HUES48 (cell line): ENCODE data around the gene DIRAS3.
"Not testable (repeated sequence)": the region's sequence is repeated elsewhere in the genome, so short reads cannot be mapped to it uniquely, and the experiment has no call there.

Experiments
- H3K27ac ChIP-seq: one replicate; pipeline ENCODE4 v1.7.0; 2013; ENCODE audit warnings: low read depth, low read length, inconsistent platforms
- H3K27me3 ChIP-seq: 2 replicates; pipeline ENCODE4 v1.6.1; 2013; ENCODE audit warnings: mild to moderate bottlenecking, low read length; ENCODE audit not compliant: control insufficient read depth, insufficient read depth
- H3K36me3 ChIP-seq: 2 replicates; pipeline ENCODE4 v1.6.1; 2013; ENCODE audit warnings: low read length; ENCODE audit not compliant: control insufficient read depth, insufficient read depth
- H3K4me1 ChIP-seq: 2 replicates; pipeline ENCODE4 v1.6.1; 2013; ENCODE audit warnings: mild to moderate bottlenecking, low read length; ENCODE audit not compliant: control insufficient read depth, insufficient read depth
- H3K4me3 ChIP-seq: 2 replicates; pipeline ENCODE4 v1.5.1; 2013; ENCODE audit warnings: mild to moderate bottlenecking, low read depth, low read length
- H3K9ac ChIP-seq: 2 replicates; pipeline ENCODE4 v1.6.1; 2013; ENCODE audit warnings: mild to moderate bottlenecking, low read depth, low read length, moderate library complexity
- H3K9me3 ChIP-seq: 2 replicates; pipeline ENCODE4 v1.6.1; 2013; ENCODE audit warnings: low read length; ENCODE audit not compliant: control insufficient read depth, insufficient read depth

DIRAS3 gene

DNA sequence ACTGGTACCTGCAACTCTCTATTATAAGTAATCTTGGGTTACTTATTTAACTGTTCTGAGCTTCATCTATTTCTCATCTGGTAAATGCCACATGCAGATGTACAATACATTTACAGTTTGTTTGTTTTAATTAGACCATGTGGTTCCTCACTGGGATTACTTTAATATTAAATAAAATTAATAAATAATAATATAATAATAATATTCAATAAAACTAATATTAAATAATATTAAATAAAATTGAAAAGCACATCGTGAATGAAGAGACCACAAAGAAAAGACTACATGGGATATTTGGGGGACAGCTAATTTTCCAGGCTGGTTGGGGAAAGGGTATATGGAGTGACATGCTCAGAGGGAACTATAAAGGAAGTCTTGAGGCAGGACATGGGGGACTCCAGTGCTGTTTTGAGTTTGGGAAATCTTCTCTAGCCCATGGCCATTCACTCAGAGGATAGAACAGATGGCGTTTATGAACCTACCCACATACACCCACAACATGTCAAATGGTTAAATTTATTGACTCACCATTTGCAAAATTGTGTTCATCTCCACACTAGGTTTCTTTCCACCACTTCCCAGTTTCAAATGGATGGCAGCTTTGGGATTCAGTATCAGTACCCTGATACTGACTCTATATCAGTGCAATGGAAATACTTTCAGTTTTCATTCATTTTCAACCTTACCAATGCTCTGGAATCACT lies 25.6 kb downstream of the DIRAS3 start:
- 0 out of 2 replicates have a peak, but pooled peaks cover 5% of the 10 kb centered on the region for H3K4me1 ChIP-seq
- no peak overlapping the region for H3K9ac ChIP-seq
- H3K4me3 ChIP-seq = no peak overlapping the region
- H3K36me3 ChIP-seq = no peaks in the 10 kb centered on the region
- no peak overlapping the region for H3K27ac ChIP-seq
- no peaks in the 10 kb centered on the region for H3K27me3 ChIP-seq
- H3K9me3 ChIP-seq = no peaks in the 10 kb centered on the region

- no peaks in the 10 kb centered on the region for H3K9me3 ChIP-seq
- no peaks in the 10 kb centered on the region for H3K27me3 ChIP-seq
- H3K27ac ChIP-seq = no peak overlapping the region
- no peaks in the 10 kb centered on the region for H3K4me1 ChIP-seq
- no peaks in the 10 kb centered on the region for H3K36me3 ChIP-seq
- H3K4me3 ChIP-seq = no peak overlapping the region
- no peak overlapping the region for H3K9ac ChIP-seq
Measured at GRCh38 chr1:68016381-68016780, 34.0 kb downstream of the DIRAS3 start.

DNA sequence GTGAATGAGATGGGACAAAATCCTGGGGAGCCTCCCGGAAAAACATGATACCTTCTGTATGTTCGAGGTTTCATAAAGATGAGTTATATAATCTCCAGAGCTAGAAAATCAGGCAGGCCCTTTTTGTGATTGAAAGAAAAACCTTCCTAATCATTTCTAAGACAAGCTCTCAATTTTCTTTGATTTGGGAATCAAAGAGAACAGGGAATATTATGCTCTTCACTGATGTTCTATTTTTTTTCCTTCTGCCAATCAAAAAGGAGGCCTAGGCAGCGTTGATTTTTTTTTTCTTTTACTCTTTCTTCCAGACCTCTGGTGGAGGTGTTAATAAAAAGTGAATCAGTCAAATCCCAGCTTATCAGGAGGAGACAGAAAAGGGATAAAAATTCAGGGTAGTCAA lies 34.5 kb downstream of the DIRAS3 start:
- no peaks in the 10 kb centered on the region for H3K27me3 ChIP-seq
- H3K9ac ChIP-seq = no peak overlapping the region
- no peak overlapping the region for H3K4me3 ChIP-seq
- no peaks in the 10 kb centered on the region for H3K9me3 ChIP-seq
- no peaks in the 10 kb centered on the region for H3K4me1 ChIP-seq
- H3K36me3 ChIP-seq = no peaks in the 10 kb centered on the region
- H3K27ac ChIP-seq = no peak overlapping the region

GRCh38 chr1:68015369-68015768 lies 35.1 kb downstream of the DIRAS3 start:
- Histone ChIP-seq H3K36me3 (no peaks in the 10 kb centered on the region), H3K4me3 (no peak overlapping the region), H3K4me1 (no peaks in the 10 kb centered on the region), H3K27ac (no peak overlapping the region), H3K9ac (no peak overlapping the region), H3K27me3 (no peaks in the 10 kb centered on the region), H3K9me3 (no peaks in the 10 kb centered on the region)

DNA sequence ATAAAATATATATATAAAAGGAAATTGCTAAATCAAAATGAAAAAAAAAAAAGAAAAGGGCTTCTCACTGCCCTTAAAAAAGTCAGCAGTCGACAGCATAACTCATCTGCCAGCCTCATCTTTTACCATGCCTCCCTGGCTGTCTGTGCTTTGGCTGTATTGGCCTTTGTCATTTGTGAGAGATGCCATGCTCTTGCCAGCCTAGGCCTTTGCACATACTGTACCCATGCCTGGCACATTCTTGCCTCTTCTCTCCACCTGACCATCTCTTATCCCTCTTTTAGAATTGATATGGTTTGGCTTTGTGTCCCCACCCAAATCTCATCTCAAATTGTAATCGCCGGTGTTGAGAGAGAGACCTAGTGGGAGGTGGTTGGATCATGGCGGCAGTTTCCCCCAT lies 37.1 kb downstream of the DIRAS3 start:
- Histone ChIP-seq H3K4me3 (no peak overlapping the region), H3K36me3 (no peaks in the 10 kb centered on the region), H3K4me1 (no peaks in the 10 kb centered on the region), H3K9ac (no peak overlapping the region), H3K27me3 (no peaks in the 10 kb centered on the region), H3K27ac (no peak overlapping the region), H3K9me3 (no peaks in the 10 kb centered on the region)

DNA sequence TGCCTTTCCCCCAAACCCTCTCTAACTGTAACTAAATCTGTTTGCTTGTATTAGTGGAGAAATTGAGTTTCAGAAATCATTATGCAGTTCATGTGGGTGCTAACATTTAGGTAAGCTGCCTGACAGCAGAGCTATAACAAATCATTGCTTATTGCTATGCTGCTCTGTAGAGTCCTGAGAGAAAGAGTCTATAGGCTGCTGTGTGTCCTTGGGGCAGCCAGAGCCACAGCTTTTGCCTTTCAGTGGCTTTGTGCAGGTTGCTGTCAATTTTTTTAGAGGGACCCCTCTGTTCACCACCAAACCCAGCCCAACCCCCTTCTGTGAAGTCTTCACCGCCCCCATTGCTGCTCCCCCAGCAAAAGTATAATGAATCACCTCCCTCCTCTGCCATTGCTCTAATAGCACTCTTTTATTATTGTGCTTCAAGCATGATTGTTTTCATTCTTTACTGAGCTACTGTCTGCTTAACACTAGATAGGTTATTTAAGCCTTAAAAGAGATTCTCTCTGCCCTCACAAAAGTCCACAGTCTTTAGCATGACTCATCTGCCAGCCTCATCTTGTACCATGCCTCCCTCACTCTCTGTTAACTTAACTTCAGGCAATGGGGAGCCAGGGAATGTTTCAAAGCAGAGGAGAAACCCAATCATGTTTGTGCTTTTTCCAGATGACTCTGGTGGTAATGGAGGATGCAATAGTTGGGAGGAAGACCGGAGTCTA lies 38.6 kb downstream of the DIRAS3 start:
- H3K9ac ChIP-seq = no peak overlapping the region
- H3K36me3 ChIP-seq = no peaks in the 10 kb centered on the region
- H3K27me3 ChIP-seq = no peaks in the 10 kb centered on the region
- no peak overlapping the region for H3K4me3 ChIP-seq
- H3K4me1 ChIP-seq = no peaks in the 10 kb centered on the region
- H3K9me3 ChIP-seq = no peaks in the 10 kb centered on the region
- H3K27ac ChIP-seq = no peak overlapping the region

DNA sequence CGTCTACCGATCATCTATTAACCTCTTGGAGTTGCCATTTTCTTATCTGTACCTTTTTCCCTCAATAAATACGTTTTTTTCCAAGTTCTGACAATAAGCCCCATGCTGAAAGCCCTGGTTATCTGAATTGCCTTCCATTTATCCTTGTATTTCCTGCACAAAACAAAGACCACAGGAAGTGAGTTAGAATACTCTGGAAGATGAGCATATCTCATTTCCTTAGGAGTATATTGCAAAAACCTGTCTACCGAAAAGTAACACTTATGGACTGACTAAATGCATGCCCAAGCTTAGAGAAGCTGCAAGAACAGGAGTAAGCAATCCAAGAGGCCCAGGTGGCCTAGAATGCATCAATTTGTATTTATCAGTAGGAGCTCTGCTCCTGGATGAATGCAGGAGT lies 39.9 kb downstream of the DIRAS3 start:
- no peaks in the 10 kb centered on the region for H3K27me3 ChIP-seq
- H3K9me3 ChIP-seq = no peaks in the 10 kb centered on the region
- no peak overlapping the region for H3K4me3 ChIP-seq
- H3K4me1 ChIP-seq = no peaks in the 10 kb centered on the region
- H3K36me3 ChIP-seq = no peaks in the 10 kb centered on the region
- no peak overlapping the region for H3K9ac ChIP-seq
- no peak overlapping the region for H3K27ac ChIP-seq

DNA sequence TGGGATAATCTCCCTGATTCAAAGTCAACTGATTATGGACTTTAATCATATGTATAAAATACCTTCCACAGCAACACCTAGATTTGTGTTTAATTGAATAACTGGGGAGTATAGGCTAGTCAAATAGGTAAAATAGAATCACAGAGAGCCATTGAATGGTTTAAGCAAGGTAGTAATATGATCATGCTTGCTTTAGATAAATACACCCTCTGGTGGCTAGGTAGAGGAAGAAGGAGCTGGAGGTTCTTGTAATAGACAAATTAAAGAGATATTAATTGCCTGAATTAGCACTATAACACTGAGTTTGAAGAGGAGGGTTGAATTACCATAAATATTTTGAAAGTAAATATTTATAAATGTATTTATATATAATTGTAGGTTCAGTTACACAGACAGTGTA lies 40.3 kb downstream of the DIRAS3 start:
- Histone ChIP-seq H3K9me3 (no peaks in the 10 kb centered on the region), H3K9ac (no peak overlapping the region), H3K4me1 (no peaks in the 10 kb centered on the region), H3K27ac (no peak overlapping the region), H3K36me3 (no peaks in the 10 kb centered on the region), H3K4me3 (no peak overlapping the region), H3K27me3 (no peaks in the 10 kb centered on the region)

- H3K9ac ChIP-seq, H3K27me3 ChIP-seq, H3K9me3 ChIP-seq, H3K4me3 ChIP-seq, H3K4me1 ChIP-seq, H3K27ac ChIP-seq, H3K36me3 ChIP-seq: not testable (repeated sequence)
Measured at GRCh38 chr1:68003626-68004025, 46.8 kb downstream of the DIRAS3 start.

GRCh38 chr1:68000191-68000590 lies 50.2 kb downstream of the DIRAS3 start:
- Histone ChIP-seq H3K4me1 (no peaks in the 10 kb centered on the region), H3K27ac (no peak overlapping the region)

DNA sequence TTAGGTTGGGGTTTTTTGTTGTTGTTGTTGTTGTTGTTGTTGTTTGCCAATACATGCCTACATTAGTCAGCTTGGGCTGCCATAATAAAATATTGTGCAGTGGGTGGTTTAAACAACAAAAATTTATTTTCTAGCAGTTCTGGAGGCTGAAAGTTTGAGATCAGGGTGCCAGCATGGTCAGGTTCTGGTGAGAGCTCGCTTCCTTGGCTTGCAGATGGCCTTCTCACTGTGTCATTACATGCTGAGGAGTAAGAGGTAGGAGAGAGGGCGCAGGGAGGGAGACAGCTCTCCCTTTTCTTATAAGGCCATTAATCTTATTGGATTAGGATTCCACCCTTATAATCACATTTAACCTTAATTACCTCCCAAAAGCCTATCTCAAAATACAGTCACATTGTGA lies 52.7 kb downstream of the DIRAS3 start:
- H3K27me3 ChIP-seq = no peaks in the 10 kb centered on the region

More at GRCh38 chr1:68000191-68000590, 50.2 kb downstream of the DIRAS3 start:
- Histone ChIP-seq H3K36me3 (no peaks in the 10 kb centered on the region), H3K27me3 (no peaks in the 10 kb centered on the region), H3K9ac (no peak overlapping the region), H3K9me3 (0 out of 2 replicates have a peak, but pooled peaks cover 5% of the 10 kb centered on the region), H3K4me3 (no peak overlapping the region)

More for the DNA sequence above, 52.7 kb downstream of the DIRAS3 start:
- H3K4me3 ChIP-seq = no peak overlapping the region
- peaks cover 12% of the 10 kb centered on the region for H3K9me3 ChIP-seq
- H3K9ac ChIP-seq = no peak overlapping the region
- H3K27ac ChIP-seq = no peak overlapping the region
- H3K36me3 ChIP-seq = no peaks in the 10 kb centered on the region
- no peaks in the 10 kb centered on the region for H3K4me1 ChIP-seq
